Smooth muscle cell (in vitro differentiated cells): ENCODE measurements around the gene GLRB. TPM values are rescaled to one million over a fixed set of nuclear protein-coding genes. Genes with fewer than 3 reads are reported as not detected.
"Not testable (repeated sequence)": the region's sequence is repeated elsewhere in the genome, so short reads cannot be mapped to it uniquely, and the experiment has no call there.

Source experiments
- DNase-seq: peaks from one replicate; lab custom pipeline; 2025; ENCODE audit not compliant: unreplicated experiment; lab: John Stamatoyannopoulos, UW
- H2AFZ ChIP-seq: fragments of 200-600 bp; sonication (generic); 2 replicates; pipeline ENCODE4 v1.6.0; 2016; ENCODE audit warnings: antibody characterized with exemption, low read depth, mild to moderate bottlenecking
- H3F3A ChIP-seq: fragments of 200-600 bp; sonication (generic); 2 replicates; pipeline ENCODE4 v1.6.0; 2017; ENCODE audit warnings: antibody characterized with exemption, low read depth
- H3K27ac ChIP-seq: fragments of 200-600 bp; sonication (generic); 2 replicates; pipeline ENCODE4 v1.5.1; 2016; ENCODE audit warnings: low read depth, mild to moderate bottlenecking
- H3K27me3 ChIP-seq: fragments of 200-600 bp; sonication (generic); 2 replicates; pipeline ENCODE4 v1.6.1; 2016; ENCODE audit warnings: low read depth, mild to moderate bottlenecking
- H3K36me3 ChIP-seq: fragments of 200-600 bp; sonication (generic); 2 replicates; pipeline ENCODE4 v1.5.1; 2016; ENCODE audit warnings: low read depth
- H3K4me1 ChIP-seq: fragments of 200-600 bp; sonication (generic); 2 replicates; pipeline ENCODE4 v1.5.1; 2016; ENCODE audit warnings: low read depth
- H3K4me2 ChIP-seq: fragments of 200-600 bp; sonication (generic); 2 replicates; pipeline ENCODE4 v1.6.0; 2016; ENCODE audit warnings: mild to moderate bottlenecking
- H3K4me3 ChIP-seq: fragments of 200-600 bp; sonication (generic); 2 replicates; pipeline ENCODE4 v1.5.1; 2016; ENCODE audit warnings: mild to moderate bottlenecking
- H3K79me2 ChIP-seq: fragments of 200-600 bp; sonication (generic); 2 replicates; pipeline ENCODE4 v1.6.0; 2016; ENCODE audit warnings: low read depth, mild to moderate bottlenecking
- H3K9ac ChIP-seq: fragments of 200-600 bp; sonication (generic); 2 replicates; pipeline ENCODE4 v1.6.0; 2016; ENCODE audit warnings: low read depth
- H3K9me3 ChIP-seq: fragments of 200-600 bp; sonication (generic); replicated peaks from 2 replicates; pipeline ENCODE4 v1.5.1; 2016; ENCODE audit warnings: low read depth
- H4K20me1 ChIP-seq: fragments of 200-600 bp; sonication (generic); 2 replicates; pipeline ENCODE4 v1.6.0; 2016; ENCODE audit warnings: low read depth
- CTCF ChIP-seq: fragments of 200-600 bp; sonication (generic); IDR thresholded peaks from 2 replicates; pipeline ENCODE4 v1.5.1; 2017; ENCODE audit warnings: borderline replicate concordance, mild to moderate bottlenecking, antibody characterized with exemption; ENCODE audit not compliant: insufficient read depth, poor library complexity, severe bottlenecking
- WGBS: methylation state at CpG from one replicate; pipeline ENCODE4 v1.1.7; 2016; ENCODE audit warnings: low lambda C conversion rate; 5-methylcytosine and 5-hydroxymethylcytosine counted together
- polyA plus RNA-seq: library from polyadenylated mRNA; unstranded; fragments of >200 nt; fragmentation: Nextera tagmentation; extraction: Ambion mirVana; gene quantifications from 2 replicates; pipeline ENCODE4 v1.2.1, GENCODE V29; 2016
- total RNA-seq: library from RNA; depleted of rRNA; stranded (reverse); fragments of >200 nt; gene quantifications from 2 replicates; pipeline ENCODE4 v1.2.3, GENCODE V29; 2014

Gene GLRB
- total and polyA plus RNA-seq, 2 experiments from 2014 or later = 4.0 to 14.2 TPM

- no peaks in the 10 kb centered on the region for H3K79me2 ChIP-seq
- no peak overlapping the region for H3K4me3 ChIP-seq
- no peak overlapping the region for H3K4me2 ChIP-seq
- no peaks in the 10 kb centered on the region for H3K4me1 ChIP-seq
- no peak for DNase-seq
- no peak overlapping the region for H3K9ac ChIP-seq
- H3K27me3 ChIP-seq = no peaks in the 10 kb centered on the region
- no peaks in the 10 kb centered on the region for H3K9me3 ChIP-seq
- no peaks in the 10 kb centered on the region for H4K20me1 ChIP-seq
- H2AFZ ChIP-seq = no peak overlapping the region
- no peak overlapping the region for H3K27ac ChIP-seq
- no peak for TF ChIP-seq CTCF
- no peaks in the 10 kb centered on the region for H3F3A ChIP-seq
- 89% methylated on average over 5 of the region's 5 CpGs for WGBS
- H3K36me3 ChIP-seq = no peaks in the 10 kb centered on the region
Observed at GRCh38 chr4:157170321-157170720, 94.4 kb downstream of the GLRB start.

GRCh38 chr4:157172011-157172410, 96.1 kb downstream of the GLRB start:
- no peak overlapping the region for H3K4me3 ChIP-seq
- no peaks in the 10 kb centered on the region for H3K79me2 ChIP-seq
- H3K4me2 ChIP-seq = no peak overlapping the region
- DNase-seq = no peak
- no peaks in the 10 kb centered on the region for H4K20me1 ChIP-seq
- no peaks in the 10 kb centered on the region for H3K27me3 ChIP-seq
- H3K27ac ChIP-seq = no peak overlapping the region
- 70% methylated on average over 3 of the region's 3 CpGs for WGBS
- no peaks in the 10 kb centered on the region for H3K9me3 ChIP-seq
- H3K36me3 ChIP-seq = no peaks in the 10 kb centered on the region
- no peaks in the 10 kb centered on the region for H3F3A ChIP-seq
- H3K4me1 ChIP-seq = no peaks in the 10 kb centered on the region
- no peak overlapping the region for H2AFZ ChIP-seq
- H3K9ac ChIP-seq = no peak overlapping the region
- TF ChIP-seq CTCF = peak; percentile 24

- not testable (repeated sequence) for H3K79me2 ChIP-seq, H3K36me3 ChIP-seq, H2AFZ ChIP-seq, H4K20me1 ChIP-seq, H3K4me2 ChIP-seq, H3F3A ChIP-seq, H3K9me3 ChIP-seq, H3K4me3 ChIP-seq, H3K27me3 ChIP-seq, H3K27ac ChIP-seq, DNase-seq, H3K4me1 ChIP-seq, H3K9ac ChIP-seq
- WGBS = 81% methylated on average over 13 of the region's 14 CpGs
Observed at GRCh38 chr4:157180268-157180667, 104.3 kb downstream of the GLRB start.

GRCh38 chr4:157184300-157184699, 108.3 kb downstream of the GLRB start:
- DNase-seq = no peak
- Histone ChIP-seq H3K79me2 (no peaks in the 10 kb centered on the region), H3F3A (no peaks in the 10 kb centered on the region), H3K9ac (no peak overlapping the region), H3K27ac (no peak overlapping the region), H2AFZ (no peak overlapping the region), H3K4me1 (peaks cover 7% of the 10 kb centered on the region), H3K36me3 (no peaks in the 10 kb centered on the region), H4K20me1 (no peaks in the 10 kb centered on the region), H3K27me3 (no peaks in the 10 kb centered on the region), H3K4me2 (no peak overlapping the region), H3K9me3 (no peaks in the 10 kb centered on the region), H3K4me3 (no peak overlapping the region)
- TF ChIP-seq CTCF = no peak
- WGBS = 94% methylated on average over 1 of the region's 1 CpG
